Smooth muscle cell (in vitro differentiated cells): ENCODE measurements around the gene ZNF385B. TPM values are rescaled to one million over a fixed set of nuclear protein-coding genes. Genes with fewer than 3 reads are reported as not detected.

ENCODE experiments used
- DNase-seq: peaks from one replicate; lab custom pipeline; 2025; ENCODE audit not compliant: unreplicated experiment; lab: John Stamatoyannopoulos, UW
- H2AFZ ChIP-seq: fragments of 200-600 bp; sonication (generic); 2 replicates; pipeline ENCODE4 v1.6.0; 2016; ENCODE audit warnings: antibody characterized with exemption, low read depth, mild to moderate bottlenecking
- H3F3A ChIP-seq: fragments of 200-600 bp; sonication (generic); 2 replicates; pipeline ENCODE4 v1.6.0; 2017; ENCODE audit warnings: antibody characterized with exemption, low read depth
- H3K27ac ChIP-seq: fragments of 200-600 bp; sonication (generic); 2 replicates; pipeline ENCODE4 v1.5.1; 2016; ENCODE audit warnings: low read depth, mild to moderate bottlenecking
- H3K27me3 ChIP-seq: fragments of 200-600 bp; sonication (generic); 2 replicates; pipeline ENCODE4 v1.6.1; 2016; ENCODE audit warnings: low read depth, mild to moderate bottlenecking
- H3K36me3 ChIP-seq: fragments of 200-600 bp; sonication (generic); 2 replicates; pipeline ENCODE4 v1.5.1; 2016; ENCODE audit warnings: low read depth
- H3K4me1 ChIP-seq: fragments of 200-600 bp; sonication (generic); 2 replicates; pipeline ENCODE4 v1.5.1; 2016; ENCODE audit warnings: low read depth
- H3K4me2 ChIP-seq: fragments of 200-600 bp; sonication (generic); 2 replicates; pipeline ENCODE4 v1.6.0; 2016; ENCODE audit warnings: mild to moderate bottlenecking
- H3K4me3 ChIP-seq: fragments of 200-600 bp; sonication (generic); 2 replicates; pipeline ENCODE4 v1.5.1; 2016; ENCODE audit warnings: mild to moderate bottlenecking
- H3K79me2 ChIP-seq: fragments of 200-600 bp; sonication (generic); 2 replicates; pipeline ENCODE4 v1.6.0; 2016; ENCODE audit warnings: low read depth, mild to moderate bottlenecking
- H3K9ac ChIP-seq: fragments of 200-600 bp; sonication (generic); 2 replicates; pipeline ENCODE4 v1.6.0; 2016; ENCODE audit warnings: low read depth
- H3K9me3 ChIP-seq: fragments of 200-600 bp; sonication (generic); replicated peaks from 2 replicates; pipeline ENCODE4 v1.5.1; 2016; ENCODE audit warnings: low read depth
- H4K20me1 ChIP-seq: fragments of 200-600 bp; sonication (generic); 2 replicates; pipeline ENCODE4 v1.6.0; 2016; ENCODE audit warnings: low read depth
- CTCF ChIP-seq: fragments of 200-600 bp; sonication (generic); IDR thresholded peaks from 2 replicates; pipeline ENCODE4 v1.5.1; 2017; ENCODE audit warnings: borderline replicate concordance, mild to moderate bottlenecking, antibody characterized with exemption; ENCODE audit not compliant: insufficient read depth, poor library complexity, severe bottlenecking
- WGBS: methylation state at CpG from one replicate; pipeline ENCODE4 v1.1.7; 2016; ENCODE audit warnings: low lambda C conversion rate; 5-methylcytosine and 5-hydroxymethylcytosine counted together
- polyA plus RNA-seq: library from polyadenylated mRNA; unstranded; fragments of >200 nt; fragmentation: Nextera tagmentation; extraction: Ambion mirVana; gene quantifications from 2 replicates; pipeline ENCODE4 v1.2.1, GENCODE V29; 2016
- total RNA-seq: library from RNA; depleted of rRNA; stranded (reverse); fragments of >200 nt; gene quantifications from 2 replicates; pipeline ENCODE4 v1.2.3, GENCODE V29; 2014

Gene ZNF385B
- total and polyA plus RNA-seq, 2 experiments from 2014 or later: 1.4 to 3.2 TPM

- Histone ChIP-seq H3F3A (no peaks in the 10 kb centered on the region), H3K4me3 (peak overlapping the region; percentile 66), H3K4me2 (peak overlapping the region; percentile 98), H3K79me2 (no peaks in the 10 kb centered on the region), H3K36me3 (no peaks in the 10 kb centered on the region), H2AFZ (peak overlapping the region; percentile 60), H3K27me3 (peaks cover 72% of the 10 kb centered on the region), H3K9me3 (no peaks in the 10 kb centered on the region), H4K20me1 (no peaks in the 10 kb centered on the region), H3K9ac (no peak overlapping the region), H3K27ac (no peak overlapping the region), H3K4me1 (peaks cover 27% of the 10 kb centered on the region)
- DNase-seq: no peak
- TF ChIP-seq CTCF: no peak
- WGBS: 5% methylated on average over 22 of the region's 34 CpGs
Measured at GRCh38 chr2:179860255-179861026, 971 bp downstream of the ZNF385B start.

- no peaks in the 10 kb centered on the region for H3K36me3 ChIP-seq
- H3K79me2 ChIP-seq: no peaks in the 10 kb centered on the region
- TF ChIP-seq CTCF: no peak
- DNase-seq: no peak
- no peak overlapping the region for H3K4me3 ChIP-seq
- WGBS: 78% methylated on average over 1 of the region's 1 CpG
- H2AFZ ChIP-seq: no peak overlapping the region
- no peak overlapping the region for H3K4me2 ChIP-seq
- H3K4me1 ChIP-seq: peaks cover 28% of the 10 kb centered on the region
- H4K20me1 ChIP-seq: no peaks in the 10 kb centered on the region
- H3K9ac ChIP-seq: no peak overlapping the region
- H3K9me3 ChIP-seq: no peaks in the 10 kb centered on the region
- no peak overlapping the region for H3K27ac ChIP-seq
- no peaks in the 10 kb centered on the region for H3F3A ChIP-seq
- peaks cover 72% of the 10 kb centered on the region for H3K27me3 ChIP-seq
Measured at GRCh38 chr2:179859523-179859922, 1.9 kb downstream of the ZNF385B start.

- Histone ChIP-seq H3K9me3 (no peaks in the 10 kb centered on the region), H3K36me3 (no peaks in the 10 kb centered on the region), H3K4me3 (no peak overlapping the region), H4K20me1 (no peaks in the 10 kb centered on the region), H3K79me2 (no peaks in the 10 kb centered on the region), H3K27ac (no peak overlapping the region), H2AFZ (no peak overlapping the region), H3K27me3 (peaks cover 50% of the 10 kb centered on the region), H3K9ac (no peak overlapping the region), H3K4me2 (no peak overlapping the region), H3K4me1 (peaks cover 27% of the 10 kb centered on the region), H3F3A (no peaks in the 10 kb centered on the region)
- TF ChIP-seq CTCF: no peak
- 61% methylated on average over 4 of the region's 4 CpGs for WGBS
- DNase-seq: no peak
Measured at GRCh38 chr2:179857236-179857635, 4.2 kb downstream of the ZNF385B start.

- 63% methylated on average over 5 of the region's 5 CpGs for WGBS
- TF ChIP-seq CTCF: no peak
- no peaks in the 10 kb centered on the region for H3K36me3 ChIP-seq
Measured at GRCh38 chr2:179856205-179856604, 5.2 kb downstream of the ZNF385B start.

More at GRCh38 chr2:179856205-179856604, 5.2 kb downstream of the ZNF385B start:
- Histone ChIP-seq H3K79me2 (no peaks in the 10 kb centered on the region), H3F3A (no peaks in the 10 kb centered on the region), H4K20me1 (no peaks in the 10 kb centered on the region), H3K27ac (no peak overlapping the region), H3K27me3 (peaks cover 40% of the 10 kb centered on the region), H3K4me2 (no peak overlapping the region), H3K4me3 (no peak overlapping the region), H3K9me3 (no peaks in the 10 kb centered on the region), H2AFZ (no peak overlapping the region), H3K4me1 (peaks cover 20% of the 10 kb centered on the region), H3K9ac (no peak overlapping the region)
- no peak for DNase-seq
